GM19023 (cell line): Measurements from ENCODE around the gene MITF.

Source experiments
- ATAC-seq: cut with Tn5 transposase; IDR thresholded peaks from one replicate; pipeline ENCODE4 v1.9.1; 2021; ENCODE audit warnings: mild to moderate bottlenecking, moderate library complexity; ENCODE audit not compliant: unreplicated experiment

The MITF gene

DNA sequence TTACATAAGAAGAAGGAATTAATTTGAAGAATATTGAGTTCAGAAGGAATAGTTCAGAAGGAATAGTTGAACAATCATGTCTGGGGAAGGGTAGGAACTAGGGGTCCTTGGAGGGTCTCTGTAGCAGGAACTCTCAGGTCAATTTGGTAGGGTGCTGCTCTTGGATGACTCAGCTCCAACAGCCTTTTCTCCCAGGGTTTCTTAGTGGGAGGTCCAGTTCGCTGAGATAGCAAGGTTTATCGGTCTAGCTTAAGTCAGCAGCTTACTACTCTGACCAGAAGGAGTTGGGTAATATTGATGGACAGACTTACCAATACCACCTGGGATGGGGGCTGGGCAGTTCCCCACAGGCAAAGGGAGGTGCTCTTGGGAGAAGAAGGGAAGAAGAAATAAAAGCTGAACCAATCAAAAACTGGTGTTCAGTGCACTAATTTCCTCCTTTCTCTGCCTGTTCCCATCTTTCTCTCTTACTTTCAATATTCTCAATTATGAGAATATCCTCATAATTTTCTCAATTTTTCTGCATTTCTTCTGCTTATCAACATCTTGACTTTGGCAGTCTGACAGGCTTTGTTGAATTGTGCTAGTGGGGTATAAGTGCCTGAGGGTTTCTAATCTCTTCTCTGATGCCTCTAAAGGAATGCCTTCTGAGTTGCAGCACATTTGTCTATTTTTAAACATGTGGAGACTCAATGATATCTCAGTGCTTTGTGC lies 14.4 kb upstream of the MITF start:
- no peak for ATAC-seq

DNA sequence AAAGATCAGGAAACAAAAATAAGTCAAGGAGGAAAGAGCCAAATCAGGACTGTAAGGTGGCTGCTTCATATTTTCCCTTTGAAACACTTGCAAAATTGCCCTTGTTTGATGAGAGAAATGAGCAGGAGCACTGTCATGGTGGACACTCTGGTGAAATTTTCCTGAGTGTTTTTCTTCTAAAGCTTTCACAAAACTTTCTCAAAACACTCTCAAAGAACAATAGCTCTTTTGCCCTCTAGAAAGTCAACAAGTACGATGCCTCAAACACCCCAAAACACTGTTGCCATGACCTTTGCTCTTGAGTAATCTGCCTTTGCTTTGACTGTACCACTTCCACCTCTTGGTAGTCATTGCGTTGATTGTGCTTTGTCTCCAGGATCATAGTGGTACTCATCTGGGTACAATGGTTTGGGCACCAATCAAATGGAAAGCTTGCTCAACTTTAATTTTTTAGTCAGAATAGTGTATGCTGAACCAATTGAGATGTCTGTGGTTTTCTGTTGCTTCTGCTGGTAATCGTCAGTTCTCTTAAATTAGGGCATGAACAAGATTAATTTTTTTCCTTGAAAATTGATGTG lies 13.2 kb upstream of the MITF start:
- ATAC-seq = no peak

DNA sequence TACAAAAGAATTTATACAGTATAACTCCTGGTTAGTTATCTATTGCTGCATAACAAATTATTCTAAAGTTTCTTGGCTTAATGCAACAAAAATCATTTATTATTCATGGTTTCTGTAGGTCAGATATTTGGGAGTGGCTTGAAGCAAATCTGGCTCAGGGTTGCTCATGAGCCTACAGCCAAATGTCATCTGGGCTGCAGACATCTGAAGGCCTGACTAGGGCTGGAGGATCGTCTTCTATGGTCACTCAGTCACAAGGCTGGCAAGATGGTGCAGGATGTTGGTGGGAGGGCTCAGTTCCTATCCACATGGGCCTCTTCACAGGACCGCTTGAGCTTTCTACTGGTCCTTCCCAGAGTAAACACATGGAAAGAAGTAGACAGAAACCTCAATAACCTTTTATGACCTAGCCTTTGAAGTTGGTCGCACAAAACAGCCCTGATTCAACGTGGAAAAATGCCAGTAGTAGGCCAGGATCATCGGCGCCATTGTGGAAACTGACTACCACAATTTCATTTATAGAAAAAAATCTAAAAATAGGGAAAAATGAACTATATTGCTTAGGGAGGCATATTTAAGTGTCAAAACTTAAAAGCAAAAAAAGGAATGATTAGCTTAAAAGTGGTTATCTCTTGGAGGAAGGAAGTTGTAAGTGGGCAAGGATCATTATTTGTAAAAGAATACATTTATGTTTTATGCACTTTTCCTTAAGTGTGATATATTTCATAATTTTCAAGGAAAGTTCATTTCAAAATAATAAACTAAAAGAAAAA lies 9.9 kb upstream of the MITF start:
- no peak for ATAC-seq

DNA sequence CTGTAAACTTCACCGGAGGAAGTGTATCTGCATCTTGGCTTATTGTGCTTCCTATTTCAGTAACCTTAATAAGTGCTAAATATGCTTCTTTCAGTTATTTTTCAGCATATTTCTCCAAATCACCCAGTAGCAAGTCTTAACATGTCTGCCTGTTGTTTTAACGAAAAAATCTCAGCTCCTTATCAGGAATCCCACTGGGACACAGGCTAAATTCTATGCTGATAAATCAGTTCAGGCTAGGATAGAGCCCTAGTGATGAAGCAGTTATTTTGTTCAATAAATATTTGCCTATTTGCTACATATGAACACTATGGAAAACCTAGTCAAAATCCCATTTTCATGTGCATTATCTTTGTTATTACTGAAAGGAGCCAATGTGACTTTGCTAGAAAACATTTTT lies 8.2 kb upstream of the MITF start:
- ATAC-seq = no peak

DNA sequence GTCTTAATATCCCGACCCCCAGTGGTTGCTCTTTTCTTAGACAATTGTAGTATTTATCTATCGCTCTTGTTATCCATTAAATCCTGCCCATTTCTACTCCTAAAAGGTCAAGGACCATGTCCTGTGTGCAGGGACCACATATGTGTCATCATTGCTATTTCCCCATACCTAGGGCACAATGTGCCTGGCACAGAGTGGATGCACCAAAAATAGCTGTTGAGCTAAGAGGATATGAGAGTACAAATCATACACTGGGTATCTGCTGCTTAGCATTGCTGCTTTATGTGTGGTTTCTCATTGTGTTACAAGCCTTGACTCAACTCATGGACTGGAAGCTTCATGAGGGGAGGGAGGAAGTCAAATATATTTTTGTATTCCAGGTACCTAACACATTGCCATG lies 3.4 kb upstream of the MITF start:
- no peak for ATAC-seq

DNA sequence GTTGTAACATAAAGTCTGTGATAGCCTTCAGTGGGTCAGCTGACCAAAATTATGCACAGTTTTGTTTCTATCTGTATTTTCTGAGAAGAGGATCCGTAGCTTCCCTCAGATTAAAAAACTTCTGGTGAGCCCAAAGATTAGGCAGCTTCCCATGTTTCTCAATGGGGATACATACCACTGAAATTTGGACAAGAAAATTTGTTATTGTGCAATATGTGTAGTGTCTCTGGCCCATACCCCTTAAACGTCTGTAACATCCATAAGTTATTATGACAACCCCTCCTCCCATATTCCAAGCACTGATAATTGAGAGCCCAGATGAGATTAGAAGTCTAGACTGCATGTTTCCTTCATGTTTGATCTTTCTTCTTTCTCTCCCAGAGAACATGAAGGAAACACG lies 1.9 kb upstream of the MITF start:
- ATAC-seq = no peak

DNA sequence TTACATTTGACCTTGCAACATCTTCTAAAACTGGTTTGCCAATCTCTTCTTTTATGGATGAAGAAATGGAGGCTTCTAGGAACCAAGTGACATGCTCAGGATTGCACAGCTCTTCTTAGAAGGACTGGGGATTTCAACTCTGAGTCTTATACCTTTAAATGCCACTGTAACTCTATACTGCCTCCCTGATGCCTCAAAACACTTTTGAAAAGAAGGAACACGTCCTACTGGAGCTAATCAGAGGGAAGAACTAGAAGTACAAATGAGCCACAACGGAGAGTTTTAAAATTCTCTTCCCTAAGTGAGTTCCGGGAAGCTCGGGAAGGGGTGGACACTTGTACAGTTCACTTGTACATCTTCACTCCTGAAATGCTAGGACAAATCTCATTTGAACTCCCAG lies 949 bp upstream of the MITF start:
- no peak for ATAC-seq

DNA sequence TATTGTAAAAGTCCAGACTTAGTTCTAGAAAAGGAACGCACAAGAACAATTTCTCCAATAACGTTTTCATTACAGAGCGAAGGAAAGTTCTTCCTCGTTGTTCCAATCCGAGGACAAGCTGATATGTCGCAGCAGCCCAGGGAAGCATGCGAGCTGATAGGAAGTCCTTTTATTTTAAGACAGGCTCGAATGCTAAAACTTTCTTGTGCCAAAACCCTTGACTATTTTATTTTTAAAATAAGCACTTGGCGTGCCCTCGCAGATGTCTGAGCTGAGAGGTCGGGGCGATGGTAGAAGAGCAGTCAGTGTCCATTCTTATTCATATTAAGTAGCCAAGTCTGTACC lies 433 bp upstream of the MITF start:
- no peak for ATAC-seq

DNA sequence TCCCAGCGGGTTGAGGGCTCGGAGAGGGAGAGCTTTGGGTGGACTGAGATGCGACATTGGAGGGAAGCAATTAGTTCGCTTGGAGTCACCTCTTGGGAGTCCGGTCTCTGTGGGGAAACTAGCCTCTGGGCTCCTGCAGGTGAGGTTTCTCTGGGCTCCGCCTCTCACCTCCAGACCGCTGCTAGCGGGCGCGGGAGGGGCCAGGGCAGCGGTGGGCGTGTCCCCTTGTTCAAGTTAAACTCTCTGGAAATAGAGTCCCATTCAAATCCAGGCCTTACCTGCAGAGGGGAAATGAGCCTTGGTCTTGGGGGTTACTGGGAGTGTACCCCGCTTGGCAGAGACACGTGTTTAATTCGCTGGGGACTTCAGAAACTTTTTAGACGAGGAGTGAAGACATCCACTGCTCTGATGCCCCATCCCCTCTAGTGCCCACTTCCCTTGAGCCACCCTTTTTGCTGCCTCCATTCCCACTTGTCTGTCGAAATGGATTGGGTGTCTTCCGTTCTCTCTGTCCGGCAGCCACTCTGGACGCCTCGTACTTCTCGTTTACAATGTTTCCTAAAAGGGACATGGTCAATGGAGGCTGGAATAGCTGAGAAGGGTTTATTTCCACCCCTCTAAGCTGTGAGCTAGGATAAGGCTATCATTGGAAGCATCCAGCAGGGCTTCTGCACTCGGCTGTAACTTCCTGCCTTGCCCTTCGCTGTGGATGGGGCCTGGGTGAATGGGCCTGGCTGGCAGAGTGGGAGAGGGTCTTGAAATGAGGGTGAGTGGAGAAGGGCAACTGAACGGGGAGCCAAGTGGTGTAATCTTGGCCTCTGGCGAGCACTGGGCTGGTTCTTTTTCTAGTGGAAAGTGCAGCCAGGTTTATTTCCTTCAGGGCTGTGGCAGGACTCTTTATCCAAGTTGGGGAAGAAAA lies 1.1 kb downstream of the MITF start:
- no peak for ATAC-seq

DNA sequence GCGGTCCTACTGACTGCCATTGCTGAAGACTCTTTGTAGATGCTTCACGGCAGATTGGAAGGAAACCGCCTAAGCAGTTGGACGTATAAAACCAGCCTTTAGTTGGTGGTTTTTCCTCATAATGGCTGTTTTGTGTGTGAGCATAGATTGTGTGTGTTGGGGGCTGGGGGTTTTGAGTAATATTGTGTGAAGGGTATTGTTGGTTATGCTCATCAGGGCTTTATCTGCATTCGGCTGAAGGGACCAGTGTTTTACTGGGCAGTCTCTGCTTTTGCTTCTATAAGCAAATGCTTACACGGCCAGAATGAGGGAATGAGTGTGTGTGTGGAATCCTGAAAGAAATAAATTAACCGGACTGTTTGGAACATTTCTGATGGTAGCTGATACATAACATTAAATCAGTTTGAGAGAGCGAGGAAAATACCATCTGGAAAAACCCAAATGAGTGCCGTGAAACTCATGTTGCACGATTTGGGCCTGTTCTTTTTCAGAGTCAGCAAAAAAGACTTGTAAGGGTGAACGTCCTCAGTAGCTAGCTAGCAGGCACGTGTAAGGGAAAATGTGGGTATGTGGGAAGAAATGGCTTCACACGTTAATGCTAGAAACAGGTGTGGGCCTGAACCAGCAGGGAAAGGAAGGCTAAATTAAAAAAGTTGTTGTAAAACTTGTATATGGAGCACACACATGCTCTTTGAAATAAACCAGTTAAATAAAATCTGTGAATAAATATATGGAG lies 1.9 kb downstream of the MITF start:
- no peak for ATAC-seq

DNA sequence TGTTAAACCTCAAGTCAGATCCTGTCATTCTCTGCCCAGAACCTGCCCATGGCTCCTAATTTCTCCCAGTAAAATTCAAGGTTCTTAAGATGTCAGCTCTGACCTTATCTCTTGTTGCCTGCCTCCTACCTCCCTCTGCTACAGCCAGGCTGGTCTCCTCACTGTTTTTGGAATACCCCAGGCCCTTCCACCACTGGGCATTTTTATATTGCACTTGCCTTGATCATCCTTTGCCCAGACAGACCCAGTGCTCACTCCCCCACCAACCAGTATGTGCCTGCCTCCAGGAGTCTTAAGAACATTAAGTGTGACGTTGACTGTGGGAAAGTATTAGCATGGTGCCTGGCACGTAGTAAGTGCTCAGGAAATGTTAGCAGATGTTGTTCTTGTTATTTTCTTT lies 3.1 kb downstream of the MITF start:
- no peak for ATAC-seq

DNA sequence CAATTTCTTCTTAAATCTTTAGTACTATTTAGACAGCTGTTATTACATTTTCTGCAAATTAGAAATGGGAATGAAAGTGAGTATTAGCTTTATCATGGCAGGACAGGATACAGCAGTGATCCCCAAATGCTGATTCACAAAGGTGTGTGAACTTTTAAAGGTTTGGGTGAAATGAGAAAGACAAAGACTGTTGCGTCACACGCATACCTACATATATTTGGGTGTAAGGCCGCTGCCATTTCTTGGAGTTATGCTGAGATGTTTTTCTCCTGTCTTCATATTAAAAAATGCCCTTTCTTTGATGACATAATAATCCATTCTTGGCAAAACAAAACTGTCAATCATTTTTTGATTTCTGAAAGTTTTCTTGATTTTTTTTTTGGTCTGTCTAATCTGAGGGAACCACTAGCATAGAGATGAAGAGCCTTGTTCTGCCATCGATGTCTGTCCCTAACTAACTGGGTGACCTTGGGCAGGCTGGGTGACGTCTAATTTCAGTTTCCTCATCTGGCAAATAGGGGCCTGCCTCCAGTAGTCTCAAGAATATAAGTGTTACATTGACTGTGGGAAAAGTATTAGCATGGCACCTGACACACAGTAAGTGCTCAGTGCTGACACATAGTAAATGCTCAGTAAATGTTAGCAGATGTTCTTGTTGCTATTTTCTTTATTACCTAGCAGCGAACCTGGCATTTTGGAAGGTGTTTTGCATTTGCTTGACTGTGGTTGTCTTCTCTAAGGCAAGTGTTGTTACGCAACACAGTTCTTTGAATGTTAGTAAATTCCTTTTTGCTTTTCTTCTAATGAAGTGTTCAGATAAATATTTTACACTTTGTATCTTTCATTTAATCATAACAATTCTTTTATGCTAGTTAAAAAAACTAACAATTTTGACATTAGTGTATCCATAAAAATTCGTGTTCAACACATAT lies 5.0 kb downstream of the MITF start:
- no peak for ATAC-seq

DNA sequence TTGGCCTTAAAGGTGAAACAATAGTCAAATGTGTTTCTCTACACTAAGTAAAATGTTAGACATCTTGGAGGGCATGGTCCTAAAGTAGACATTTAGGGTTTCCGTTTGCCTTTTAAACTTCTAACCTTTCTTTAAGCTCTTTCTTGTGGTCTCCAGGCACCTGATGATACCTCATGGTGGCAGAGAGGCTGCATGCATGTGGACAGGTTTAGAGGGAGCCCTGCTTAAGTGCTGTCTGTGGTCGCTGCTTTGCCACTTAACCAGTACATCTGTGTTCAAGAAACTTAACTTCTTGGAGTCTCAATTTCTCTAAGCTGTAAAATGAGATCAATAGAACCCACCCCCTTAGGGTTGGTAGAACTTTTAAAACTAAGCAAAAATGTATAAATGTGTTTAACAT lies 6.2 kb downstream of the MITF start:
- no peak for ATAC-seq

DNA sequence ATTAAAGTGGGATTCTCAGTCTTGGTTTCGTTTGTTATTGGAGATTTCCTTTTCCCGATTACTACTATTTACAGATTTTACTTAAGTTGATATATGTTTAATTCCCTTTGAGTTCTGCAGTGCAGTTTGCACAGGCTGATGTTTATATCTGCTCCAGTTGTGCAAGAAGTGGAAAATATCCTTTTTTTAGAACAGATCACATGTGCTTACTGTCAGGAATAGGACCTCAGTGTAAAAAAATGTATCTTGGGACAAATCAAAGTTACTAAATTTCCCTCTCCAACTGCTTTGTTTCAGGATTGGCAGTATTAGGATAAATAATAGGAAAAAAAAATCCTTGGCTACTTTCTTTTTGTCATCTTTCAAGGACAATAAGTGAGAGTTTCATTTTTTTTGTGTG lies 6.9 kb downstream of the MITF start:
- ATAC-seq = no peak

DNA sequence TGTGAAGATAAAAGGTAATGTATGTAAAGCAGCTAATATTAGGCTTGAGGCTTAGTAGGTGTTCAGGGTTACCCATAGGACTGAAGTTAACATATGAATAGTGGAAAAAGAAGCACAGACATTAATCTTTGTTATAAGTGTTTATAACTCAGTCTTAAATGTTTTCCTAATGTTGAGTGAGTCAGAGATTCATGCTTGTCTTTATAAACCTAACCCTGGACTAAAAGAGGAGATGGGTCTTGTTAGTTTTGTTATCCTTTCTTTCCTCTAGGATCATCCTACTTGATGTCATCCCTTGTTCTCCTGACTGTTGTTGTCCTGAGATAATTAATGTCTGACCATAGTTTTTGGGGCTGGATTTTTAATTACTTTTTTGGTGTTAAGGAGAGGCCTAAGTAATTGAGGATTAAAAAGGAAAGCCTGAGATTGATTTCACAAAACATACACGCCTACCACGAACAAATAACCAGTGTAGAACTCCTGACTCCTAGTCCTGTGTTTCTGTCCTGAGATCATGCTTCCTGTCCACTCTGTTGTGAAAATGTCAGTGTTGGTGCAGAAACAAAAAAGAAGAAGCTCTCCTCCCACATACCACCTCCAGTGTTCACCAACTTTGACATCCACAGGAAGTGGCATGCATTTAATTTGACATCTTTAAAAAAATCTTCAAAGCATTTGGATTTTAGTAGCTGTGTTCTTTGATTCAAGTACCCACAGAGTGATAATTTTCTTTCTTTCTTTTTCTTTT lies 8.4 kb downstream of the MITF start:
- no peak for ATAC-seq

DNA sequence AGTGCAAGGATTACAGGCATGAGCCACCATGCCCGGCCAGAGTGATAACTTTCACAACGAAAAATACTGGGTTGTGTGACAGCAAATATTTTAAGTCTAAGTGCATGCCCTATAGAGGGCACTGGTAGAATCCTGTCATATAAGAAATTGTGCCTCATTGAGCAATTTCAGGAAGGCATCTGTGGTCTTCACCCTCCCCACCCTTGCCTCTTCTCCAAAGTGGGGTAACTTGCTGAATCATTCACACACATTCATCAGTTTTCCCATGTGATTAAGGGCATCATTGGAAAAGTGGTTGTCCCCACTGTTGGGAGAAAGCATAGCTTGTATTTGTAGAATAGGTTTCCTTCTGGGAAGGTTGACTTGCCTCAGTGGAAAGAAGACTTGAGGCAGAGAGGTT lies 9.2 kb downstream of the MITF start:
- no peak for ATAC-seq

DNA sequence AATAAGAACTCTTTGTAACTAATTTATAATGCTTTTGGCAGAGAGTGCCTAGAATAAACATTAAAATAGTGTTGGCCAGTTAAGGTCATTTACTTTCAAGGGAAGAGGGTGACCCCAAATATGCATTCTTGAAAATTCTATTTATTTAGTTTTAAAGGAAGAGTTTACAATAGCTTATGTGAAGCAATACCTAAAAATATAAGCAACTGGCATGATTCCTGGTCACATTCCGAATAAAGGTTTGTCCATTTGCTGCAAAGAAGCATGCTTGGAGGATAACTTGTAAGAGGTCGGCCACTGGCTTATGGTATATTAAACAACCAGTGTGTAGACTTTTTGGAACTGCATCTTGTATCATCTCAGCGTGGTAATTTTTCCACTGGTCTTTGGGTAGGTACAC lies 10.2 kb downstream of the MITF start:
- no peak for ATAC-seq

DNA sequence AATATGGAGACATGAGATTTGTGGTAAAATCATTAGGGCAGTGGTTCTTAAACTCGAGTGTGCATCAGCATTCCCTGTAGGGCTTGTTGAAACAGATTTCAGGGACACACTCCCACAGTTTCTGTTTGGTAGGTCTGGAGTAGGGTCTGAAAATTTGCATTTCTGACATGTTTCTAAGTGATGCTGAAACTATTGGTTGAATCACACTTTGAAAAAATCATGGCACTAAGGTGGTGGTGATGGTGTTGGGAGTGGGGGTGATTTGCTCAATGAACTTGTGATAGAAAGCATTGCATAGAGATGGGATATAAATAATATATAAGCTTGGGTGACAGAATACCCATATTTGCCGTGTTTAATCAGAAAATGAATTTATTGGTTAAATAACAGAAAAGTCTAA lies 11.3 kb downstream of the MITF start:
- no peak for ATAC-seq

DNA sequence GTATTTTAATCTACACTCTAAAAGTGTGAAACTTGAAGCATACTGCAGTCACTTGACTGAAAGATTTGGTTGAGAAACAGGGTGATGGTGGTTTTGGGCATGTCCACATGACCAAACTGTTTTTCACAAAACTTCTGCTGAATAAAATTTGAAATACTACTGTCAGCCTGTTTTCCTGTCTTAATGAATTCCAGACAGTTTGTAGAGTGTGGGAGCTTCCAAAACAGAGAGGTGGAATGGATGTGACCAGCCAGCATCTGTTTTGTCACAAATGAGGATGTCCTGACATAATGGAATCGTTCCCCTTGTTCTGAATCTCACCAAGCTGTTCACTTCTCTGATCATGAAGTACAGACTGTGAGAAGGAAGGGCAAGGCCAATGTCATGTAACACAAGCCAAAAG lies 11.8 kb downstream of the MITF start:
- no peak for ATAC-seq
